K562 (cell line): ENCODE results near the gene ZP1. TPM values are rescaled to one million over a fixed set of nuclear protein-coding genes. Genes with fewer than 3 reads are reported as not detected.

ENCODE experiments used
- ATAC-seq: fragments of 200-7000 bp; cut with Tn5 transposase; 3 replicates; pipeline ENCODE4 v1.9.1; 2020; ENCODE audit warnings: moderate library complexity
- BruUV-seq: library from RNA; stranded (reverse); fragments of 400-500 nt; replicated peaks from 2 replicates; lab custom pipeline; 2021; lab: Mats Ljungman, UMichigan
- CTCF ChIA-PET: fragments of 300-600 bp; formaldehyde crosslinking; extraction: SDS; loops from one replicate; lab custom pipeline; 2021; ENCODE audit warnings: low intra/inter-chr PET ratio; lab: Yijun Ruan, JAX
- POLR2A ChIA-PET: fragments of 300-600, 350-650 bp; sonication (Branson Sonifier 250); formaldehyde crosslinking; extraction: SDS; loops from one replicate; lab custom pipeline; 2021; ENCODE audit warnings: antibody characterized with exemption, inconsistent platforms; lab: Yijun Ruan, JAX
- DNase-seq, 4 experiments: peaks; one replicate each; pipeline versions ENCODE4 v3.0.0 to v3.0.0-alpha.2; 2011 to 2018; ENCODE audit warnings: low spot score in 3 of 4, mixed read lengths in 3 of 4; ENCODE audit errors: extremely low read depth in 1 of 4
- FAIRE-seq: peaks from 2 replicates; lab custom pipeline; 2011; peaks lifted over from hg19 to GRCh38; lab: Jason Lieb, UNC
- H2AFZ ChIP-seq: 2 replicates; pipeline ENCODE4 v1.6.0; 2011; ENCODE audit warnings: low read depth, low read length, control low read depth, inconsistent platforms
- H3K27ac ChIP-seq: fragments of 200-600 bp; 3 replicates; pipeline ENCODE4 v1.8.0; 2011; ENCODE audit warnings: low read depth, mild to moderate bottlenecking, control low read depth, inconsistent platforms, low read length, moderate library complexity, mixed read lengths; ENCODE audit errors: extremely low read depth
- H3K27me3 ChIP-seq, 2 experiments: fragments of 300-600 bp in 1 of 2; 2 replicates in 1 of 2; 3 replicates in 1 of 2; pipeline versions ENCODE4 v1.6.0 to v1.8.0; 2011; ENCODE audit warnings: inconsistent platforms in 2 of 2, low read length in 2 of 2, mild to moderate bottlenecking in 1 of 2, mixed read lengths in 1 of 2, moderate library complexity in 1 of 2; ENCODE audit not compliant: control insufficient read depth in 2 of 2, insufficient read depth in 2 of 2
- H3K36me3 ChIP-seq: fragments of 300-600 bp; 3 replicates; pipeline ENCODE4 v1.8.0; 2011; ENCODE audit warnings: mild to moderate bottlenecking, low read length, inconsistent platforms; ENCODE audit not compliant: control insufficient read depth, insufficient read depth
- H3K4me1 ChIP-seq, 2 experiments: fragments of 200-600 bp in 1 of 2; replicated peaks in 1 of 2; 2 replicates in 1 of 2; 3 replicates in 1 of 2; pipeline versions ENCODE4 v1.5.1 to v1.8.0; 2011; ENCODE audit warnings: inconsistent platforms in 2 of 2, low read length in 2 of 2, mild to moderate bottlenecking in 1 of 2, mixed read lengths in 1 of 2, moderate library complexity in 1 of 2; ENCODE audit not compliant: control insufficient read depth in 2 of 2, insufficient read depth in 2 of 2
- H3K4me2 ChIP-seq: 2 replicates; pipeline ENCODE4 v1.6.1; 2011; ENCODE audit warnings: low read length, control low read depth, inconsistent platforms, mixed read lengths; ENCODE audit not compliant: insufficient read depth
- H3K4me3 ChIP-seq: fragments of 200-600 bp; sonication (generic), shearing (Covaris generic); 2 replicates; pipeline ENCODE4 v1.5.1; 2016; ENCODE audit warnings: control low read depth, inconsistent platforms
- H3K79me2 ChIP-seq: fragments of 200-600 bp; 3 replicates; pipeline ENCODE4 v1.8.0; 2011; ENCODE audit warnings: low read length, inconsistent platforms; ENCODE audit not compliant: control insufficient read depth, insufficient read depth
- H3K9ac ChIP-seq, 2 experiments: 2 replicates each; pipeline versions ENCODE4 v1.6.0 to v1.6.1; 2011; ENCODE audit warnings: low read depth in 2 of 2, low read length in 2 of 2, control low read depth in 1 of 2, inconsistent platforms in 1 of 2, mild to moderate bottlenecking in 1 of 2, mixed read lengths in 1 of 2; ENCODE audit not compliant: insufficient read depth in 1 of 2
- H3K9me1 ChIP-seq: one replicate; pipeline ENCODE4 v1.6.0; 2011; ENCODE audit warnings: inconsistent platforms, mild to moderate bottlenecking, low read length, moderate library complexity; ENCODE audit not compliant: control insufficient read depth, insufficient read depth
- H3K9me3 ChIP-seq: replicated peaks from 2 replicates; pipeline ENCODE4 v1.5.1; 2011; ENCODE audit warnings: low read depth, low read length, inconsistent platforms; ENCODE audit not compliant: control insufficient read depth, insufficient read depth
- H4K20me1 ChIP-seq: replicated peaks from 2 replicates; pipeline ENCODE4 v1.6.1; 2011; ENCODE audit warnings: low read length, inconsistent platforms, mixed read lengths; ENCODE audit not compliant: control insufficient read depth, insufficient read depth
- AFF1 ChIP-seq, 2 experiments: fragments of 450-650 bp; IDR thresholded peaks; 2 replicates each; pipeline ENCODE4 v1.6.1; 2018; ENCODE audit warnings: mild to moderate bottlenecking in 2 of 2, low read depth in 1 of 2; ENCODE audit not compliant: partially characterized antibody in 2 of 2
- HMGXB4 ChIP-seq: sonication (generic); formaldehyde crosslinking; IDR thresholded peaks from 2 replicates; pipeline ENCODE4 v1.8.1; 2023; ENCODE audit warnings: mild to moderate bottlenecking, missing genetic modification reagents
- NRF1 ChIP-seq, 2 experiments: fragments of 450-650 bp; IDR thresholded peaks in 1 of 2; conservative IDR thresholded peaks in 1 of 2; 2 replicates each; pipeline ENCODE4 v1.6.1; 2014; ENCODE audit warnings: mild to moderate bottlenecking in 2 of 2
- ZNF592 ChIP-seq: fragments of 450-650 bp; IDR thresholded peaks from 2 replicates; pipeline ENCODE4 v1.6.1; 2017; ENCODE audit warnings: antibody characterized with exemption, mild to moderate bottlenecking
- WGBS: fragments of 100-300 bp; shearing (Covaris generic); methylation state at CpG from one replicate; pipeline ENCODE4 v1.1.6; 2016; ENCODE audit warnings: low coverage, mixed read lengths; ENCODE audit not compliant: insufficient coverage; ENCODE audit errors: missing lambda C conversion rate; 5-methylcytosine and 5-hydroxymethylcytosine counted together
- in situ Hi-C: fragments of 300-500 bp; cut with MboI; formaldehyde crosslinking; loops from 4 replicates; pipeline ENCODE4 v1.15.0; 2018; ENCODE audit warnings: inconsistent platforms, mixed read lengths
- intact Hi-C: fragments of 100-400 bp; cut with micrococcal nuclease; formaldehyde crosslinking; loops from 2 replicates; pipeline ENCODE4 v1.14.2; 2022
- polyA plus RNA-seq, 8 experiments: library from polyadenylated mRNA; depleted of rRNA in 4 of 8; stranded (reverse) in 5 of 8; unstranded in 3 of 8; fragments of >200 nt; fragmentation: Nextera tagmentation in 2 of 8; fragmentation: Illumina TruSeq in 1 of 8; extraction: Ambion mirVana in 2 of 8; extraction: Trizol in 1 of 8; gene quantifications; 2 replicates each; pipeline versions ENCODE4 v1.2.1 to v1.2.3, GENCODE V29; 2011 to 2014; ENCODE audit warnings: inconsistent platforms in 1 of 8, missing spikeins in 1 of 8
- total RNA-seq, 7 experiments: library from RNA; depleted of rRNA in 6 of 7; stranded (reverse); fragments of >200 nt in 6 of 7; fragmentation: Illumina TruSeq in 2 of 7; extraction: Trizol in 2 of 7; gene quantifications; 2 replicates each; pipeline versions ENCODE4 v1.2.1 to v1.2.3, GENCODE V29; 2011 to 2021; ENCODE audit warnings: low replicate concordance in 1 of 7

The ZP1 gene
- total and polyA plus RNA-seq, 9 of the 15 experiments (the other 6 are each of a cell fraction or from before 2014, with no cell fraction given): 0.11 to 0.15 TPM; not detected in 7

- peak in 1 of 2 experiments; percentile 97 for TF ChIP-seq AFF1 (IDR thresholded peaks at IDR 0.05; ENCODE audit: low read depth in 1 of 2, partially characterized antibody in 2 of 2)
Observed at GRCh38 chr11:60913793-60914632, 46.7 kb downstream of the ZP1 start, which contains the start of gene TMEM109 (continued).

GRCh38 chr11:60914633-60915247, 47.4 kb downstream of the ZP1 start:
- H3K4me3 ChIP-seq: peak overlapping the region; percentile 50
- DNase-seq (peak; percentile 35 to 64 (median 58)), ATAC-seq (peak; percentile 55), FAIRE-seq (no peak)
- H2AFZ ChIP-seq: peak overlapping the region; percentile 100
- H3K27ac ChIP-seq: peak overlapping the region; percentile 93
- peak overlapping the region; percentile 94 for H3K4me2 ChIP-seq
- H3K9me3 ChIP-seq: peaks cover 8% of the 10 kb centered on the region
- peaks cover 54% of the 10 kb centered on the region for H3K79me2 ChIP-seq
- H4K20me1 ChIP-seq: peaks cover 5% of the 10 kb centered on the region; the same call in 1 of the 2 replicates
- peaks cover 25% of the 10 kb centered on the region for H3K36me3 ChIP-seq
- no peaks in the 10 kb centered on the region for H3K27me3 ChIP-seq
- BruUV-seq: no TSS peak
- ChIA-PET POLR2A (interaction anchor here (0.5 to 2.3 kb wide), 10 partner anchors 9 to 470 kb away, joined by 3 to 14 read pairs (median 4); partner anchors contain the start of genes PRPF19, TMEM132A and VPS37C), CTCF (interaction anchor here (0.7 kb wide), 1 partner anchor 258 kb away, joined by 3 read pairs; no protein-coding TSS in a partner anchor)
- in situ Hi-C loops (no loop called here), intact Hi-C loops (loop anchor here (2.0 kb wide), 1 partner anchor 50 kb away; no protein-coding TSS in a partner anchor)
- WGBS: 6% methylated on average over 26 of the region's 31 CpGs
- peak overlapping the region; percentile 91 to 96 for H3K9ac ChIP-seq
- H3K9me1 ChIP-seq: no peaks in the 10 kb centered on the region
- H3K4me1 ChIP-seq: peaks cover 17 to 29% of the 10 kb centered on the region in 2 experiments; a peak in 4 of 5 replicates
- TF ChIP-seq NRF1 (conservative IDR thresholded peaks at IDR 0.05 in 1 of 2, IDR thresholded peaks at IDR 0.05 in 1 of 2) (no peak), ZNF592 (0 out of 2 replicates have a peak, but pooled peaks have one; percentile 3), HMGXB4 (peak; percentile 11; the same call in 1 of the 2 replicates)
